HPDE6-E6E7 (cell line): ENCODE data around the gene SLFN14.
"Not testable (repeated sequence)": the region's sequence is repeated elsewhere in the genome, so short reads cannot be mapped to it uniquely, and the experiment has no call there.

Experiments used
- DNase-seq: peaks from one replicate; pipeline ENCODE4 v3.0.0; 2011; ENCODE audit warnings: missing footprints; ENCODE audit errors: extremely low spot score

SLFN14 gene

GRCh38 chr17:35521654-35522256 is 38.9 kb downstream of the SLFN14 start:
- not testable (repeated sequence) for DNase-seq

GRCh38 chr17:35521150-35521549 is 39.5 kb downstream of the SLFN14 start:
- no peak for DNase-seq

- no peak for DNase-seq
Observed at GRCh38 chr17:35519906-35520442, 40.6 kb downstream of the SLFN14 start.

GRCh38 chr17:35519439-35519838 is 41.2 kb downstream of the SLFN14 start:
- DNase-seq, result peak; percentile 86

- not testable (repeated sequence) for DNase-seq
Observed at GRCh38 chr17:35518431-35518830, 42.2 kb downstream of the SLFN14 start.

- DNase-seq, result no peak
Observed at GRCh38 chr17:35515027-35515426, 45.6 kb downstream of the SLFN14 start.

- DNase-seq, result no peak
Observed at GRCh38 chr17:35514564-35514963, 46.1 kb downstream of the SLFN14 start.
